Measurements from ENCODE around the gene PTGES3L. TPM values are rescaled to one million over a fixed set of nuclear protein-coding genes. Genes with fewer than 3 reads are reported as not detected.

Gene PTGES3L
- total and polyA plus RNA-seq, 2 of the 13 experiments (the other 11 are each of a cell fraction or from before 2014, with no cell fraction given) = 1.2 to 2.9 TPM

GRCh38 chr17:42918902-42919521 is 60.9 kb downstream of the PTGES3L start (continued):
- TF ChIP-seq ZBTB14 (CRISPR knock-in tag; IDR thresholded peaks at IDR 0.05) (no peak), ZFP91 (CRISPR knock-in tag; IDR thresholded peaks at IDR 0.05; ENCODE audit: borderline replicate concordance) (no peak), HOXD1 (CRISPR knock-in tag; IDR thresholded peaks at IDR 0.05) (no peak), MIXL1 (CRISPR knock-in tag; IDR thresholded peaks at IDR 0.05) (peak; percentile 70; the same call in 1 of the 2 replicates), KDM3A (CRISPR knock-in tag; IDR thresholded peaks at IDR 0.05; ENCODE audit: low read depth) (peak; percentile 63; the same call in 1 of the 2 replicates), CC2D1A (CRISPR knock-in tag; IDR thresholded peaks at IDR 0.05) (0 out of 2 replicates have a peak, but pooled peaks have one; percentile 11), ZNF12 (CRISPR knock-in tag; IDR thresholded peaks at IDR 0.05) (0 out of 2 replicates have a peak, but pooled peaks have one; percentile 23), POLR2AphosphoS2 (IDR thresholded peaks at IDR 0.05; ENCODE audit: low read depth, low read length) (peak; percentile 22; the same call in 1 of the 2 replicates), NFIC (IDR thresholded peaks at IDR 0.05; ENCODE audit: low read length) (peak; percentile 54; the same call in 1 of the 2 replicates), TARDBP (CRISPR knock-in tag; IDR thresholded peaks at IDR 0.05) (0 out of 2 replicates have a peak, but pooled peaks have one; percentile 28), TFAP4 (IDR thresholded peaks at IDR 0.05; ENCODE audit: borderline replicate concordance, low read depth) (peak; percentile 78), ZNF282 (IDR thresholded peaks at IDR 0.05; ENCODE audit: partially characterized antibody) (no peak), ZFYVE20 (CRISPR knock-in tag; IDR thresholded peaks at IDR 0.05; ENCODE audit: borderline replicate concordance, low read depth) (no peak), DNMT1 (CRISPR knock-in tag; IDR thresholded peaks at IDR 0.05) (no peak), ZNF616 (CRISPR knock-in tag; IDR thresholded peaks at IDR 0.05; ENCODE audit: low read depth) (no peak), ZNF713 (CRISPR knock-in tag; IDR thresholded peaks at IDR 0.05) (0 out of 2 replicates have a peak, but pooled peaks have one; percentile 71), HOXA3 (CRISPR knock-in tag; IDR thresholded peaks at IDR 0.05) (peak; percentile 42; the same call in 1 of the 2 replicates), SCMH1 (CRISPR knock-in tag; IDR thresholded peaks at IDR 0.05; ENCODE audit: borderline replicate concordance) (no peak), ZKSCAN8 (CRISPR knock-in tag; IDR thresholded peaks at IDR 0.05; ENCODE audit: borderline replicate concordance) (peak; percentile 76; the same call in 1 of the 2 replicates), THAP11 (CRISPR knock-in tag; IDR thresholded peaks at IDR 0.05) (peak; percentile 57)
- TF ChIP-seq, protein P1, sequence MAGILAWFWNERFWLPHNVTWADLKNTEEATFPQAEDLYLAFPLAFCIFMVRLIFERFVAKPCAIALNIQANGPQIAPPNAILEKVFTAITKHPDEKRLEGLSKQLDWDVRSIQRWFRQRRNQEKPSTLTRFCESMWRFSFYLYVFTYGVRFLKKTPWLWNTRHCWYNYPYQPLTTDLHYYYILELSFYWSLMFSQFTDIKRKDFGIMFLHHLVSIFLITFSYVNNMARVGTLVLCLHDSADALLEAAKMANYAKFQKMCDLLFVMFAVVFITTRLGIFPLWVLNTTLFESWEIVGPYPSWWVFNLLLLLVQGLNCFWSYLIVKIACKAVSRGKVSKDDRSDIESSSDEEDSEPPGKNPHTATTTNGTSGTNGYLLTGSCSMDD (CRISPR knock-in tag; IDR thresholded peaks at IDR 0.05) = no peak
- TF ChIP-seq, protein P2, sequence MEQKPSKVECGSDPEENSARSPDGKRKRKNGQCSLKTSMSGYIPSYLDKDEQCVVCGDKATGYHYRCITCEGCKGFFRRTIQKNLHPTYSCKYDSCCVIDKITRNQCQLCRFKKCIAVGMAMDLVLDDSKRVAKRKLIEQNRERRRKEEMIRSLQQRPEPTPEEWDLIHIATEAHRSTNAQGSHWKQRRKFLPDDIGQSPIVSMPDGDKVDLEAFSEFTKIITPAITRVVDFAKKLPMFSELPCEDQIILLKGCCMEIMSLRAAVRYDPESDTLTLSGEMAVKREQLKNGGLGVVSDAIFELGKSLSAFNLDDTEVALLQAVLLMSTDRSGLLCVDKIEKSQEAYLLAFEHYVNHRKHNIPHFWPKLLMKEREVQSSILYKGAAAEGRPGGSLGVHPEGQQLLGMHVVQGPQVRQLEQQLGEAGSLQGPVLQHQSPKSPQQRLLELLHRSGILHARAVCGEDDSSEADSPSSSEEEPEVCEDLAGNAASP (CRISPR knock-in tag; IDR thresholded peaks at IDR 0.05; ENCODE audit: borderline replicate concordance) = peak; percentile 82
- TF ChIP-seq, protein P3, sequence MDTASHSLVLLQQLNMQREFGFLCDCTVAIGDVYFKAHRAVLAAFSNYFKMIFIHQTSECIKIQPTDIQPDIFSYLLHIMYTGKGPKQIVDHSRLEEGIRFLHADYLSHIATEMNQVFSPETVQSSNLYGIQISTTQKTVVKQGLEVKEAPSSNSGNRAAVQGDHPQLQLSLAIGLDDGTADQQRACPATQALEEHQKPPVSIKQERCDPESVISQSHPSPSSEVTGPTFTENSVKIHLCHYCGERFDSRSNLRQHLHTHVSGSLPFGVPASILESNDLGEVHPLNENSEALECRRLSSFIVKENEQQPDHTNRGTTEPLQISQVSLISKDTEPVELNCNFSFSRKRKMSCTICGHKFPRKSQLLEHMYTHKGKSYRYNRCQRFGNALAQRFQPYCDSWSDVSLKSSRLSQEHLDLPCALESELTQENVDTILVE (CRISPR knock-in tag; IDR thresholded peaks at IDR 0.05) = peak; percentile 37; the same call in 1 of the 2 replicates

All from HepG2 (cell line).